ENCODE data around the gene PCCA.

DNA sequence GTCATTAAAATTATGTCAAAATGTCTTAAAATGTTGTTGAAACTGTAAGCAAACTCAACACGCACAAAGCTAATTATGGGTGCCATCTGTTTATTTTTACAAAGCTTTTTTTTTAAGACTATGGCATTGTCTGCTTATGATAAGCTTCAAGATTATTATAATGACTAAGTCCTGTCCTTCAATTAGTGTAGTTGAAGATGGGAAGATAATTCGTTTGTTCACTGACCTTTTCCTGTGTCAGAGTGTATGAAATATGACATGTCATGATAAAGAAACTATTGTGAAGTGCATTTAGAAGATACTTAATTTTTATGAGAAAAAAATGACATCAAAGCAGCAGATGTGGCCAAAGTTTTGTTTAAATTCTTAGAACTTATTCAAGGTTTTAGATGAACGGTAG lies 211.3 kb downstream of the PCCA start:
- TF ChIP-seq, protein P1, sequence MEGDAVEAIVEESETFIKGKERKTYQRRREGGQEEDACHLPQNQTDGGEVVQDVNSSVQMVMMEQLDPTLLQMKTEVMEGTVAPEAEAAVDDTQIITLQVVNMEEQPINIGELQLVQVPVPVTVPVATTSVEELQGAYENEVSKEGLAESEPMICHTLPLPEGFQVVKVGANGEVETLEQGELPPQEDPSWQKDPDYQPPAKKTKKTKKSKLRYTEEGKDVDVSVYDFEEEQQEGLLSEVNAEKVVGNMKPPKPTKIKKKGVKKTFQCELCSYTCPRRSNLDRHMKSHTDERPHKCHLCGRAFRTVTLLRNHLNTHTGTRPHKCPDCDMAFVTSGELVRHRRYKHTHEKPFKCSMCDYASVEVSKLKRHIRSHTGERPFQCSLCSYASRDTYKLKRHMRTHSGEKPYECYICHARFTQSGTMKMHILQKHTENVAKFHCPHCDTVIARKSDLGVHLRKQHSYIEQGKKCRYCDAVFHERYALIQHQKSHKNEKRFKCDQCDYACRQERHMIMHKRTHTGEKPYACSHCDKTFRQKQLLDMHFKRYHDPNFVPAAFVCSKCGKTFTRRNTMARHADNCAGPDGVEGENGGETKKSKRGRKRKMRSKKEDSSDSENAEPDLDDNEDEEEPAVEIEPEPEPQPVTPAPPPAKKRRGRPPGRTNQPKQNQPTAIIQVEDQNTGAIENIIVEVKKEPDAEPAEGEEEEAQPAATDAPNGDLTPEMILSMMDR (IDR thresholded peaks at IDR 0.05), result no peak
- no peak for TF ChIP-seq POLR2AphosphoS5 (IDR thresholded peaks at IDR 0.05)
- TF ChIP-seq POLR2A (IDR thresholded peaks at IDR 0.05), result no peak

Data from breast epithelium (tissue), 3 donors.